GM12878 (cell line): ENCODE measurements around the gene FOXJ3. TPM values are rescaled to one million over a fixed set of nuclear protein-coding genes. Genes with fewer than 3 reads are reported as not detected.

Experiments used
- ATAC-seq: fragments of 200-7000 bp; cut with Tn5 transposase; 3 replicates; pipeline ENCODE4 v1.9.1; 2020; ENCODE audit warnings: mild to moderate bottlenecking, moderate library complexity
- BruUV-seq: library from RNA; stranded (reverse); fragments of 400-500 nt; replicated peaks from 2 replicates; lab custom pipeline; 2021; lab: Mats Ljungman, UMichigan
- CTCF ChIA-PET: fragments of 300-600 bp; sonication (Branson Sonifier 250); formaldehyde crosslinking; extraction: SDS; loops from one replicate; lab custom pipeline; 2021; ENCODE audit warnings: inconsistent platforms; lab: Yijun Ruan, JAX
- POLR2A ChIA-PET: fragments of 350-600 bp; formaldehyde crosslinking; extraction: SDS; loops from one replicate; lab custom pipeline; 2021; ENCODE audit warnings: inconsistent platforms; lab: Charles Lee
- RAD21 ChIA-PET: fragments of 300-600 bp; sonication (Branson Sonifier 250); formaldehyde crosslinking; loops from one replicate; lab custom pipeline; 2023; ENCODE audit warnings: antibody characterized with exemption; ENCODE audit not compliant: unreplicated experiment; lab: Charles Lee
- SMC1A ChIA-PET: fragments of 300-600 bp; sonication (Branson Sonifier 250); formaldehyde crosslinking; loops from one replicate; lab custom pipeline; 2023; ENCODE audit not compliant: unreplicated experiment, uncharacterized antibody; lab: Charles Lee
- DNase-seq: peaks from one replicate; pipeline ENCODE4 v3.0.0-alpha.2; 2011; ENCODE audit warnings: low read depth, low spot score
- FAIRE-seq: peaks from 3 replicates; lab custom pipeline; 2011; peaks lifted over from hg19 to GRCh38; lab: Jason Lieb, UNC
- H2AFZ ChIP-seq: 2 replicates; pipeline ENCODE4 v1.6.0; 2011; ENCODE audit warnings: low read depth, low read length, control low read depth; ENCODE audit not compliant: control insufficient read depth
- H3K27ac ChIP-seq: 2 replicates; pipeline ENCODE4 v1.5.1; 2011; ENCODE audit warnings: control low read depth; ENCODE audit not compliant: control insufficient read depth, insufficient read depth
- H3K27me3 ChIP-seq, 2 experiments: replicated peaks in 1 of 2; 2 replicates each; pipeline versions ENCODE4 v1.6.0 to v1.6.1; 2011; ENCODE audit warnings: low read length in 1 of 2; ENCODE audit not compliant: control insufficient read depth in 2 of 2, insufficient read depth in 2 of 2
- H3K36me3 ChIP-seq, 2 experiments: 2 replicates each; pipeline ENCODE4 v1.5.1; 2011; ENCODE audit warnings: low read length in 1 of 2; ENCODE audit not compliant: control insufficient read depth in 2 of 2, insufficient read depth in 2 of 2
- H3K4me1 ChIP-seq: 2 replicates; pipeline ENCODE4 v1.6.1; 2011; ENCODE audit warnings: mild to moderate bottlenecking, low read length, moderate library complexity, mixed read lengths; ENCODE audit not compliant: control insufficient read depth, insufficient read depth
- H3K4me2 ChIP-seq: 2 replicates; pipeline ENCODE4 v1.6.0; 2011; ENCODE audit warnings: control low read depth; ENCODE audit not compliant: control insufficient read depth, insufficient read depth
- H3K4me3 ChIP-seq: fragments of 200-600 bp; sonication (generic); 2 replicates; pipeline ENCODE4 v1.5.1; 2016
- H3K79me2 ChIP-seq: 2 replicates; pipeline ENCODE4 v1.6.0; 2011; ENCODE audit warnings: low read length; ENCODE audit not compliant: control insufficient read depth, insufficient read depth
- H3K9ac ChIP-seq: 2 replicates; pipeline ENCODE4 v1.8.0; 2011; ENCODE audit warnings: low read length, control low read depth, mixed read lengths; ENCODE audit not compliant: control insufficient read depth, insufficient read depth
- H3K9me3 ChIP-seq: replicated peaks from 3 replicates; pipeline ENCODE4 v1.5.1; 2011; ENCODE audit warnings: mild to moderate bottlenecking, low read length; ENCODE audit not compliant: control insufficient read depth, insufficient read depth
- H4K20me1 ChIP-seq: 2 replicates; pipeline ENCODE4 v1.6.0; 2011; ENCODE audit not compliant: control insufficient read depth, insufficient read depth
- CBX3 ChIP-seq: fragments of 200-600 bp; sonication (generic); IDR thresholded peaks from 2 replicates; pipeline ENCODE4 v1.6.1; 2016; ENCODE audit warnings: low read depth, borderline replicate concordance
- HSF1 ChIP-seq: fragments of 150-350 bp; IDR thresholded peaks from 2 replicates; pipeline ENCODE4 v1.6.1; 2014; ENCODE audit warnings: mild to moderate bottlenecking, low read depth, low read length
- IKZF2 ChIP-seq, 2 experiments: fragments of 450-650 bp; IDR thresholded peaks; 2 replicates each; pipeline ENCODE4 v1.6.1; 2017; ENCODE audit warnings: mild to moderate bottlenecking in 2 of 2, moderate library complexity in 2 of 2
- IRF4 ChIP-seq: IDR thresholded peaks from 2 replicates; pipeline ENCODE4 v1.6.1; 2011; ENCODE audit warnings: low read depth, low read length
- LARP7 ChIP-seq: fragments of 450-650 bp; IDR thresholded peaks from 2 replicates; pipeline ENCODE4 v1.6.1; 2017; ENCODE audit warnings: mild to moderate bottlenecking
- MAX ChIP-seq: IDR thresholded peaks from 2 replicates; pipeline ENCODE4 v1.6.1; 2012; ENCODE audit warnings: low read depth, low read length, improper control_type of control experiment
- NR2C1 ChIP-seq: fragments of 450-650 bp; IDR thresholded peaks from 2 replicates; pipeline ENCODE4 v1.6.1; 2017; ENCODE audit warnings: antibody characterized with exemption, mild to moderate bottlenecking, moderate library complexity
- SREBF2 ChIP-seq: IDR thresholded peaks from 2 replicates; pipeline ENCODE4 v1.6.1; 2012; ENCODE audit warnings: mild to moderate bottlenecking, low read length
- TCF7 ChIP-seq: IDR thresholded peaks from 2 replicates; pipeline ENCODE4 v1.6.1; 2014; ENCODE audit warnings: antibody characterized with exemption, borderline replicate concordance
- YY1 ChIP-seq: IDR thresholded peaks from 2 replicates; pipeline ENCODE4 v1.6.1; 2011; ENCODE audit warnings: low read depth, mild to moderate bottlenecking, low read length
- ZBTB33 ChIP-seq: fragments of 450-650 bp; IDR thresholded peaks from 2 replicates; pipeline ENCODE4 v1.6.1; 2017; ENCODE audit warnings: mild to moderate bottlenecking
- WGBS: methylation state at CpG from one replicate; pipeline ENCODE4 v1.1.6; 2016; ENCODE audit warnings: low lambda C conversion rate; ENCODE audit not compliant: insufficient replicate concordance, insufficient coverage; ENCODE audit errors: missing lambda C conversion rate; 5-methylcytosine and 5-hydroxymethylcytosine counted together
- in situ Hi-C: fragments of 300-500 bp; cut with MboI; formaldehyde crosslinking; loops from 9 replicates; pipeline ENCODE4 v1.14.3; 2018; ENCODE audit warnings: mixed read lengths
- intact Hi-C: fragments of 100-400 bp; cut with micrococcal nuclease; formaldehyde crosslinking; loops from one replicate; pipeline ENCODE4 v1.14.2; 2022; ENCODE audit not compliant: unreplicated experiment
- polyA plus RNA-seq, 11 experiments: library from polyadenylated mRNA; depleted of rRNA in 4 of 11; unstranded in 6 of 11; stranded (reverse) in 5 of 11; fragments of >200 nt; fragmentation: Nextera tagmentation in 4 of 11; fragmentation: Illumina TruSeq in 1 of 11; extraction: Ambion mirVana in 4 of 11; extraction: Trizol in 1 of 11; gene quantifications; 1 replicate in 1 of 11; 2 replicates in 10 of 11; pipeline versions ENCODE4 v1.2.1 to v1.2.3, GENCODE V29; 2011 to 2016; ENCODE audit warnings: inconsistent platforms in 2 of 11, missing spikeins in 2 of 11, low read depth in 1 of 11
- total RNA-seq, 4 experiments: library from RNA; depleted of rRNA in 3 of 4; stranded (reverse); fragments of >200 nt in 3 of 4; fragmentation: Illumina TruSeq in 1 of 4; extraction: Trizol in 1 of 4; gene quantifications; 2 replicates each; pipeline versions ENCODE4 v1.2.1 to v1.2.3, GENCODE V29; 2013 to 2021

The FOXJ3 gene
- total and polyA plus RNA-seq, 10 of the 15 experiments (the other 5 are each of a cell fraction or from before 2014, with no cell fraction given): 9.5 to 54.2 (median 24.7) TPM

- POLR2A ChIA-PET: interaction anchor here (1.3 kb wide), 1 partner anchor 434 kb away, joined by 5 read pairs; the partner anchor contains the start of genes C1orf50 and P3H1
- in situ Hi-C loops: no loop called here
- intact Hi-C loops: loop anchor here (5.0 kb wide), 1 partner anchor 141 kb away; no protein-coding TSS in a partner anchor
Observed at GRCh38 chr1:42332877-42333276, 2.2 kb downstream of the FOXJ3 start.

GRCh38 chr1:42330215-42330614 is 4.8 kb downstream of the FOXJ3 start:
- FAIRE-seq: no peak
- Histone ChIP-seq H3K27ac (no peak overlapping the region), H3K9ac (no peak overlapping the region), H3K4me2 (no peak overlapping the region), H3K4me3 (no peak overlapping the region)
- no TSS peak for BruUV-seq
- 97% methylated on average over 10 of the region's 10 CpGs for WGBS
- TF ChIP-seq ZBTB33 (peak; percentile 89), NR2C1 (no peak), HSF1 (no peak), SREBF2 (no peak), TCF7 (no peak), IRF4 (no peak)
- TF ChIP-seq, all 136 proteins: peak for 1
- ChIA-PET POLR2A (interaction anchor here (0.9 kb wide), 1 partner anchor 437 kb away, joined by 3 read pairs; the partner anchor contains the start of gene C1orf50), RAD21 (no interaction called here), SMC1A (interaction anchor here (0.7 to 1.7 kb wide), 6 partner anchors 8 to 156 kb away, joined by 3 to 8 read pairs (median 3); no protein-coding TSS in a partner anchor), CTCF (interaction anchor here (1.3 to 2.2 kb wide), 2 partner anchors 14 to 156 kb away, joined by 3 to 9 read pairs; no protein-coding TSS in a partner anchor)
- Histone ChIP-seq H4K20me1 (peaks cover 4% of the 10 kb centered on the region; the same call in 1 of the 2 replicates), H2AFZ (no peak overlapping the region), H3K79me2 (peaks cover 99% of the 10 kb centered on the region), H3K4me1 (no peaks in the 10 kb centered on the region), H3K9me3 (no peaks in the 10 kb centered on the region; the same call in 1 of the 3 replicates), H3K27me3 (no peaks in the 10 kb centered on the region), H3K36me3 (no peaks in the 10 kb centered on the region; a peak in 1 of 4 replicates)
- ATAC-seq (no peak), DNase-seq (no peak)
- in situ Hi-C loops: no loop called here
- intact Hi-C loops: loop anchor here (5.0 kb wide), 1 partner anchor 138 kb away; no protein-coding TSS in a partner anchor

More at GRCh38 chr1:42332877-42333276, 2.2 kb downstream of the FOXJ3 start:
- no peak for ATAC-seq
- H3K9ac ChIP-seq: no peak overlapping the region; the same call in 1 of the 2 replicates
- H3K79me2 ChIP-seq: peaks cover 84% of the 10 kb centered on the region
- FAIRE-seq: no peak
- H3K36me3 ChIP-seq: no peaks in the 10 kb centered on the region; a peak in 1 of 4 replicates
- ChIA-PET CTCF (interaction anchor here (0.8 to 3.3 kb wide), 3 partner anchors 155 to 158 kb away, joined by 3 to 15 read pairs (median 7); no protein-coding TSS in a partner anchor), SMC1A (interaction anchor here (1.0 to 2.8 kb wide), 5 partner anchors 12 to 160 kb away, joined by 3 to 10 read pairs (median 4); no protein-coding TSS in a partner anchor)
- no peaks in the 10 kb centered on the region for H3K4me1 ChIP-seq
- no TSS peak for BruUV-seq
- no peak overlapping the region for H2AFZ ChIP-seq
- peak overlapping the region; percentile 88 for H3K4me2 ChIP-seq
- H3K27ac ChIP-seq: peak overlapping the region; percentile 85; the same call in 1 of the 2 replicates
- no peak for TF ChIP-seq CBX3
- TF ChIP-seq IKZF2 (IDR thresholded peaks at IDR 0.05): no peak
- TF ChIP-seq LARP7: no peak
- TF ChIP-seq YY1: no peak
- TF ChIP-seq MAX: no peak
- TF ChIP-seq, all 136 proteins: peak for 0
- RAD21 ChIA-PET: interaction anchor here (0.9 to 1.4 kb wide), 2 partner anchors 11 to 16 kb away, joined by 3 to 4 read pairs; no protein-coding TSS in a partner anchor
- no peaks in the 10 kb centered on the region for H3K27me3 ChIP-seq
- 75% methylated on average over 6 of the region's 6 CpGs for WGBS
- no peaks in the 10 kb centered on the region for H4K20me1 ChIP-seq
- H3K4me3 ChIP-seq: peak overlapping the region; percentile 92
- no peaks in the 10 kb centered on the region; the same call in 1 of the 3 replicates for H3K9me3 ChIP-seq
- DNase-seq: no peak
